Upper lobe of right lung (tissue), 1 donor: ENCODE data around the gene RAB31. TPM values are rescaled to one million over a fixed set of nuclear protein-coding genes. Genes with fewer than 3 reads are reported as not detected.
"Not testable (repeated sequence)": the region's sequence is repeated elsewhere in the genome, so short reads cannot be mapped to it uniquely, and the experiment has no call there.

Experiments
- ATAC-seq: fragments of 200-7000 bp; cut with Tn5 transposase; one replicate; pipeline ENCODE4 v1.9.1; 2020; ENCODE audit warnings: mild to moderate bottlenecking, moderate library complexity
- DNase-seq: peaks from one replicate; pipeline ENCODE4 v3.0.0-alpha.2; 2020
- H3K27ac ChIP-seq: fragments of 200-600 bp; one replicate; pipeline ENCODE4 v1.8.0; 2022
- H3K27me3 ChIP-seq: fragments of 200-600 bp; one replicate; pipeline ENCODE4 v1.8.0; 2022; ENCODE audit warnings: mild to moderate bottlenecking
- H3K36me3 ChIP-seq: fragments of 200-600 bp; one replicate; pipeline ENCODE4 v1.8.0; 2022
- H3K4me1 ChIP-seq: fragments of 200-600 bp; one replicate; pipeline ENCODE4 v1.8.0; 2022
- H3K4me3 ChIP-seq: fragments of 200-600 bp; one replicate; pipeline ENCODE4 v1.8.0; 2022; ENCODE audit warnings: mild to moderate bottlenecking
- H3K9me3 ChIP-seq: fragments of 200-600 bp; one replicate; pipeline ENCODE4 v1.8.0; 2022
- CTCF ChIP-seq: fragments of 200-600 bp; IDR thresholded peaks from one replicate; pipeline ENCODE4 v1.8.0; 2022; ENCODE audit warnings: antibody characterized with exemption
- intact Hi-C: fragments of 100-400 bp; cut with DNase I; formaldehyde crosslinking; loops from one replicate; pipeline ENCODE4 v1.11.0; 2022
- total RNA-seq: library from RNA; stranded (reverse); fragmentation: NEBNext Ultra II Directional; extraction: Animal tissue kit (Norgen Biotek cat#: 25700); gene quantifications from one replicate; pipeline ENCODE4 v1.2.1, GENCODE V29; 2021
- donor health status: DM: no; HTN: yes; CAD: no; lungs with severe emphysema.

Gene RAB31
- total RNA-seq, 1 donor from 2014 or later = 137 TPM

DNA sequence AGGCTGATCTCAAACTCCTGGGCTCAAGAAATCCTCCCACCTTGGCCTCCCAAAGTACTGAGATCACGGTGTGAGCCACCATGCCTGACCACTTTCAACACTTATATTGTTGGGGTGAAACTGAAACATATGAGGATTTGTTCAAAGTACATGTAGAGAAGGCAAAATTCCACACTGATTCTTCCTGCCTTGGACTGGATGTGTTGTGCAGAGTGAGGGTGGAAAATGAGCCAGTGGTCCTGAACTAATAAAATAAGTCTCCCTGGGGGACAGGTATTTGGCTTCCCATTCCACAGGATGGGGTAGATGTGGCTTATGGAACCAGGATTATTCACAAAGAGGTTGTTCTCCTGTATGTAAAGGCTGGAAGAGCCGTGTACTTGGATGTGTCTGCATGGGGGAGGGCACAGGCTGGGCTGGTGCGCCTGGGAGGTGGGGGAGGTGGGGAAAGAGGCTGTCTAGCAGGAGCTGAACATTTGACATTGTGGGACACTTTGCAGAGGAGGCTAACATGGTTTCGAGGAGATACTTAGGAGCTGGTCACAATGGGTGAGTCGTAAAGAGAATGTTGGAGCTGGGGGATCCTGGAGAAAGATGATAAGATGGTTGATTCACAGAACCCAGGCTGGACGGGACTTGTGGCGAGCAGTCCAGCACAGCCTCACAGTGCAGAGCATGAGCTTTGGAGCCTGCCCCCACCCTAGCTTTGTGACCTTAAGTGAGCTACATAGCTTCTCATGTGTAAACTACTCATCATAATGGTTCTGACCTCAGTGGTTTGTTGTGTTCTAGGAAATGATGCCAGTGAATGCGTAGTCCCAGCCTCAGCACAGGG lies 177.3 kb downstream of the RAB31 start, which contains the start of gene TXNDC2:
Gene TXNDC2, plus strand, starts transcription at position 804 of the 835 bp plus-strand sequence. CDS start 708 bp downstream, outside the sequence.
- DNase-seq (no peak), ATAC-seq (no peak)
- H3K4me1 ChIP-seq = no peaks in the 10 kb centered on the region
- no peaks in the 10 kb centered on the region for H3K9me3 ChIP-seq
- no peak within 1 kb of the TSS for H3K4me3 ChIP-seq
- no peaks in the 10 kb centered on the region for H3K27me3 ChIP-seq
- H3K36me3 ChIP-seq = no peaks in the 10 kb centered on the region
- intact Hi-C loops = no loop called here
- no peak within 1 kb of the TSS for H3K27ac ChIP-seq
- no peak for TF ChIP-seq CTCF

DNA sequence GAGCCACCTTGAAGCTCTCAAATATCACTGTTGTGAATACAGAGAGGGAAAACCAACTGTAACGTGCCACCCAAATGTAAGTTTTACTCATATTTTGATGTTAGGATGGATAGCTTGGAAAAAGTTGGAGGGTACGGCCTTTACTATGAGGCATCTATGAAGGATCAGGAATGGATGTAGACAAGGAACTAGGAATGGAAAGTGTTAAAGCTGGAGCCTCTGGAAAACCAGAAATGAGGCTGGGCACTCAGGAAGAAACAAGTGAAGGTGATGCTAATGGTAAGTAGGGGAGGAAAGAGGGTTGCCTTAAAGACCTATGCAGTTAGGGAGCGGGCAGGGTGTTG lies 177.9 kb downstream of the RAB31 start:
- ATAC-seq = no peak
- Histone ChIP-seq H3K27me3 (no peaks in the 10 kb centered on the region), H3K36me3 (no peaks in the 10 kb centered on the region), H3K4me1 (no peaks in the 10 kb centered on the region), H3K27ac (no peak overlapping the region), H3K9me3 (no peaks in the 10 kb centered on the region), H3K4me3 (no peak overlapping the region)
- no peak for TF ChIP-seq CTCF
- DNase-seq = no peak
- intact Hi-C loops = no loop called here

DNA sequence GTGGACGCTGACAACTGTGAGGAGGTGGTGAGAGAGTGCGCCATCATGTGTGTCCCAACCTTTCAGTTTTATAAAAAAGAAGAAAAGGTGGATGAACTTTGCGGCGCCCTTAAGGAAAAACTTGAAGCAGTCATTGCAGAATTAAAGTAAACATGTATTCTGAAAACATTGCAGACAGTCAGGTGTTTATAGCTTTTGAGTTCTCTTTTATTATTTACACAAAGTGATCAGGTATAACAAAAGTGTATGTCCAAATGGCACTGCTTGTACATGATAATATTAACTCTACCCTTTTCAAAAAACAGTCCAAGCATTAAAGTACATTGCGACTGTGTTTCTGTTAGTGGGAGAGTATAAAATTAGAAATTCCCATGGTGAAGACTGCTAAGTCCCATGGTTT lies 179.9 kb downstream of the RAB31 start:
- Histone ChIP-seq H3K4me3 (no peak overlapping the region), H3K27ac (no peak overlapping the region), H3K36me3 (no peaks in the 10 kb centered on the region), H3K27me3 (no peaks in the 10 kb centered on the region), H3K9me3 (no peaks in the 10 kb centered on the region), H3K4me1 (no peaks in the 10 kb centered on the region)
- no peak for TF ChIP-seq CTCF
- DNase-seq (no peak), ATAC-seq (no peak)
- intact Hi-C loops = no loop called here

- H3K4me3 ChIP-seq = no peak overlapping the region
- H3K4me1 ChIP-seq = no peaks in the 10 kb centered on the region
- DNase-seq (no peak), ATAC-seq (no peak)
- H3K27me3 ChIP-seq = no peaks in the 10 kb centered on the region
- no peaks in the 10 kb centered on the region for H3K36me3 ChIP-seq
- no peaks in the 10 kb centered on the region for H3K9me3 ChIP-seq
- no peak overlapping the region for H3K27ac ChIP-seq
- intact Hi-C loops = no loop called here
- no peak for TF ChIP-seq CTCF
Observed at GRCh38 chr18:9890196-9890595, 182.1 kb downstream of the RAB31 start.

DNA sequence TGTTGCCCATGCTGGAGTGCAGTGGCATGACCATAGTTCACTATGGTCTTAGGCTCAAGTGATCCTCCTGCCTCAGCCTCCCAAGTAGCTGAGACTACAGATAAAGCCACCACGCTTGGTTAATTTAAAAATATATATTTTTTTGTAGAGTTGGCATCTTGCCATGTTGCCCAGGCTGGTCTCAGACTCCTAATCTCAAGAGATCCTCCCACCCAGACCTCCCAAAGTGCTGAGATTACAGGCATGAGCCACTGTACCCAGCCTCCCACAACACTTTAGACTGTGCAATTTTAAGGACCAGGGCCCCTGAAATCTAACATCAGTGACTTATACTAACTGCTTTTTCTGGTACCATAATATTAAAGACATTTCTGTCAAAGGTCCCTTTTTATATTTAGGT lies 182.9 kb downstream of the RAB31 start:
- H3K27me3 ChIP-seq = no peaks in the 10 kb centered on the region
- H3K27ac ChIP-seq = no peak overlapping the region
- no peak for TF ChIP-seq CTCF
- H3K9me3 ChIP-seq = no peaks in the 10 kb centered on the region
- no peaks in the 10 kb centered on the region for H3K4me1 ChIP-seq
- ATAC-seq (no peak), DNase-seq (no peak)
- no peak overlapping the region for H3K4me3 ChIP-seq
- intact Hi-C loops = no loop called here
- no peaks in the 10 kb centered on the region for H3K36me3 ChIP-seq

DNA sequence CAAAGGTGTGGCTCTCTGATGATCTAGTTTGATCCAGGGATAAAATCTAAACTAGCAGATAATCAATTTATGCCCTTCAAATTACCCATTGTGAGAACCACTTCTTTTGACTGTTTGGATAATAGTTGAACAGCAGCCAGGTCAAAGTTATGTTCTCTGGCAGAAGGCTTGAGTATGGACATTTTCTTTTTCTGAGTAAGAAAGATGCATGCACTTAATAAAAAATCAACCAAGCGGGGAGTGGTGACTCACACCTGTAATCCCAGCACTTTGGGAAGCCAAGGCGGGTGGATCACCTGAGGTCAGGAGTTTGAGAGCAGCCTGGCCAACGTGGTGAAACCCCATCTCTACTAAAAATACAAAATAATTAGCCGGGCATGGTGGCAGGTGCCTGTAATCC lies 183.4 kb downstream of the RAB31 start:
- H3K36me3 ChIP-seq, H3K27me3 ChIP-seq, intact Hi-C loops, DNase-seq, H3K27ac ChIP-seq, ATAC-seq, H3K4me1 ChIP-seq, H3K9me3 ChIP-seq, H3K4me3 ChIP-seq: not testable (repeated sequence)
